WTC11 (cell line): ENCODE data around the gene SLC15A1. TPM values are rescaled to one million over a fixed set of nuclear protein-coding genes. Genes with fewer than 3 reads are reported as not detected.

Source experiments
- ATAC-seq: fragments of 200-7000 bp; cut with Tn5 transposase; 2 replicates; pipeline ENCODE4 v1.10.0; 2021; ENCODE audit warnings: mild to moderate bottlenecking, moderate library complexity
- CTCF ChIA-PET: fragments of 300-600 bp; sonication (Branson Sonifier 250); formaldehyde crosslinking; loops from one replicate; lab custom pipeline; 2021; ENCODE audit warnings: antibody characterized with exemption; lab: Charles Lee
- POLR2A ChIA-PET: fragments of 350-600 bp; sonication (Branson Sonifier 250); formaldehyde crosslinking; loops from one replicate; lab custom pipeline; 2021; ENCODE audit warnings: antibody characterized with exemption; lab: Charles Lee
- DNase-seq: peaks from one replicate; pipeline ENCODE4 v3.0.0; 2021; ENCODE audit warnings: low spot score
- H3K27ac Mint-ChIP-seq: 2 replicates; pipeline ENCODE4 v1.8.0; 2021; ENCODE audit warnings: mixed read lengths
- H3K27me3 Mint-ChIP-seq: 2 replicates; pipeline ENCODE4 v1.8.0; 2021; ENCODE audit warnings: low read depth, mild to moderate bottlenecking, moderate library complexity, mixed read lengths
- H3K36me3 Mint-ChIP-seq: 2 replicates; pipeline ENCODE4 v1.8.0; 2021; ENCODE audit warnings: mixed read lengths
- H3K4me1 Mint-ChIP-seq: 2 replicates; pipeline ENCODE4 v1.8.0; 2022; ENCODE audit warnings: mixed read lengths
- H3K4me3 Mint-ChIP-seq: 2 replicates; pipeline ENCODE4 v1.8.0; 2021; ENCODE audit warnings: mild to moderate bottlenecking, moderate library complexity, mixed read lengths
- H3K9me3 Mint-ChIP-seq: 2 replicates; pipeline ENCODE4 v1.8.0; 2021; ENCODE audit warnings: mixed read lengths
- ATF1 ChIP-seq: sonication (generic); formaldehyde crosslinking; IDR thresholded peaks from 2 replicates; pipeline ENCODE4 v1.8.1; 2023; ENCODE audit warnings: mild to moderate bottlenecking, moderate library complexity, missing genetic modification reagents
- CBFB ChIP-seq: sonication (generic); formaldehyde crosslinking; IDR thresholded peaks from 2 replicates; pipeline ENCODE4 v1.8.1; 2022; ENCODE audit warnings: mild to moderate bottlenecking, low read depth, missing genetic modification reagents
- CREB1 ChIP-seq: sonication (generic); formaldehyde crosslinking; IDR thresholded peaks from 2 replicates; pipeline ENCODE4 v1.8.0; 2023; ENCODE audit warnings: mild to moderate bottlenecking, missing genetic modification reagents
- CREM ChIP-seq: sonication (generic); formaldehyde crosslinking; IDR thresholded peaks from 2 replicates; pipeline ENCODE4 v1.8.1; 2022; ENCODE audit warnings: mild to moderate bottlenecking, missing genetic modification reagents, moderate library complexity
- ERG ChIP-seq: fragments of 250-450 bp; sonication (Bioruptor Pico); IDR thresholded peaks from 2 replicates; pipeline ENCODE4 v1.8.0; 2021; ENCODE audit warnings: mild to moderate bottlenecking
- ETV6 ChIP-seq: sonication (generic); formaldehyde crosslinking; IDR thresholded peaks from 2 replicates; pipeline ENCODE4 v1.8.1; 2022; ENCODE audit warnings: mild to moderate bottlenecking, missing genetic modification reagents
- FOXJ3 ChIP-seq: sonication (generic); formaldehyde crosslinking; IDR thresholded peaks from 2 replicates; pipeline ENCODE4 v1.9.0; 2021; ENCODE audit warnings: missing genetic modification reagents, mild to moderate bottlenecking, borderline replicate concordance
- GABPB1 ChIP-seq: sonication (generic); formaldehyde crosslinking; IDR thresholded peaks from 2 replicates; pipeline ENCODE4 v1.8.1; 2023; ENCODE audit warnings: mild to moderate bottlenecking, missing genetic modification reagents
- GRHL2 ChIP-seq: fragments of 250-450 bp; sonication (Bioruptor Pico); IDR thresholded peaks from 2 replicates; pipeline ENCODE4 v1.8.0; 2022; ENCODE audit warnings: mild to moderate bottlenecking, moderate library complexity; ENCODE audit not compliant: insufficient replicate concordance, severe bottlenecking
- MXD4 ChIP-seq: fragments of 250-450 bp; sonication (Bioruptor Pico); IDR thresholded peaks from 2 replicates; pipeline ENCODE4 v1.8.0; 2021; ENCODE audit warnings: mild to moderate bottlenecking, moderate library complexity, borderline replicate concordance
- MYBL2 ChIP-seq: sonication (generic); formaldehyde crosslinking; IDR thresholded peaks from 2 replicates; pipeline ENCODE4 v1.8.1; 2023; ENCODE audit warnings: mild to moderate bottlenecking, moderate library complexity, missing genetic modification reagents
- NFATC4 ChIP-seq: fragments of 250-450 bp; sonication (Bioruptor Pico); IDR thresholded peaks from 2 replicates; pipeline ENCODE4 v1.9.0; 2021; ENCODE audit warnings: mild to moderate bottlenecking
- OVOL2 ChIP-seq: fragments of 250-450 bp; sonication (Bioruptor Pico); IDR thresholded peaks from 2 replicates; pipeline ENCODE4 v1.9.0; 2021; ENCODE audit warnings: mild to moderate bottlenecking, borderline replicate concordance
- PRDM15 ChIP-seq: sonication (generic); formaldehyde crosslinking; IDR thresholded peaks from 2 replicates; pipeline ENCODE4 v1.8.0; 2022; ENCODE audit warnings: missing genetic modification reagents
- RELA ChIP-seq: sonication (generic); formaldehyde crosslinking; IDR thresholded peaks from 2 replicates; pipeline ENCODE4 v1.8.1; 2022; ENCODE audit warnings: missing genetic modification reagents, mild to moderate bottlenecking, borderline replicate concordance
- RORB ChIP-seq: fragments of 250-450 bp; sonication (Bioruptor Pico); IDR thresholded peaks from 2 replicates; pipeline ENCODE4 v1.9.0; 2021; ENCODE audit warnings: mild to moderate bottlenecking
- SMAD3 ChIP-seq: sonication (generic); formaldehyde crosslinking; IDR thresholded peaks from 2 replicates; pipeline ENCODE4 v1.8.0; 2022; ENCODE audit warnings: missing genetic modification reagents, mild to moderate bottlenecking, borderline replicate concordance
- ZNF219 ChIP-seq: sonication (generic); formaldehyde crosslinking; IDR thresholded peaks from 2 replicates; pipeline ENCODE4 v1.8.0; 2023; ENCODE audit warnings: missing genetic modification reagents, mild to moderate bottlenecking, borderline replicate concordance
- ZNF671 ChIP-seq: fragments of 250-450 bp; sonication (Bioruptor Pico); IDR thresholded peaks from 2 replicates; pipeline ENCODE4 v1.8.0; 2021; ENCODE audit warnings: mild to moderate bottlenecking
- ZSCAN18 ChIP-seq: fragments of 250-450 bp; sonication (Bioruptor Pico); IDR thresholded peaks from 2 replicates; pipeline ENCODE4 v2.1.2; 2022; ENCODE audit warnings: mild to moderate bottlenecking, moderate library complexity
- total RNA-seq: library from RNA; stranded (reverse); gene quantifications from 3 replicates; pipeline ENCODE4 v1.2.3, GENCODE V29; 2021
- TF ChIP-seq, protein P1 (sequence below): sonication (generic); formaldehyde crosslinking; IDR thresholded peaks from 2 replicates; pipeline ENCODE4 v1.8.1; 2023; ENCODE audit warnings: mild to moderate bottlenecking, missing genetic modification reagents, moderate library complexity

Gene SLC15A1
- total RNA-seq, 1 experiment from 2014 or later = 2.3 TPM

GRCh38 chr13:98647121-98647520, 105.4 kb downstream of the SLC15A1 start:
- no peaks in the 10 kb centered on the region for H3K9me3 Mint-ChIP-seq
- no peak overlapping the region for H3K4me3 Mint-ChIP-seq
- DNase-seq (no peak), ATAC-seq (no peak)
- H3K36me3 Mint-ChIP-seq = no peaks in the 10 kb centered on the region
- no peaks in the 10 kb centered on the region for H3K4me1 Mint-ChIP-seq
- ChIA-PET POLR2A (no interaction called here), CTCF (no interaction called here)
- no peaks in the 10 kb centered on the region for H3K27me3 Mint-ChIP-seq
- TF ChIP-seq MXD4 (CRISPR knock-in tag) (no peak), NFATC4 (CRISPR knock-in tag) (no peak), CBFB (CRISPR knock-in tag) (no peak), ETV6 (CRISPR knock-in tag) (no peak), CREB1 (CRISPR knock-in tag) (no peak), RELA (CRISPR knock-in tag) (no peak), SMAD3 (CRISPR knock-in tag) (no peak), MYBL2 (CRISPR knock-in tag) (no peak), ERG (CRISPR knock-in tag) (no peak), OVOL2 (CRISPR knock-in tag) (no peak), ZSCAN18 (CRISPR knock-in tag) (no peak), GABPB1 (CRISPR knock-in tag) (no peak), CREM (CRISPR knock-in tag) (no peak), PRDM15 (CRISPR knock-in tag) (no peak), ZNF671 (CRISPR knock-in tag) (no peak), FOXJ3 (CRISPR knock-in tag) (no peak)
- TF ChIP-seq, protein P1, sequence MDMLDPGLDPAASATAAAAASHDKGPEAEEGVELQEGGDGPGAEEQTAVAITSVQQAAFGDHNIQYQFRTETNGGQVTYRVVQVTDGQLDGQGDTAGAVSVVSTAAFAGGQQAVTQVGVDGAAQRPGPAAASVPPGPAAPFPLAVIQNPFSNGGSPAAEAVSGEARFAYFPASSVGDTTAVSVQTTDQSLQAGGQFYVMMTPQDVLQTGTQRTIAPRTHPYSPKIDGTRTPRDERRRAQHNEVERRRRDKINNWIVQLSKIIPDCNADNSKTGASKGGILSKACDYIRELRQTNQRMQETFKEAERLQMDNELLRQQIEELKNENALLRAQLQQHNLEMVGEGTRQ = no peak
- H3K27ac Mint-ChIP-seq = no peak overlapping the region

- ChIA-PET CTCF (interaction anchor here (1.3 kb wide), 1 partner anchor 198 kb away, joined by 4 read pairs; no protein-coding TSS in a partner anchor), POLR2A (no interaction called here)
- H3K9me3 Mint-ChIP-seq = no peaks in the 10 kb centered on the region
- TF ChIP-seq ERG (CRISPR knock-in tag) = no peak
- no peak for TF ChIP-seq ZNF219 (CRISPR knock-in tag)
- TF ChIP-seq ATF1 (CRISPR knock-in tag) = no peak
- TF ChIP-seq GRHL2 = no peak
- no peak for TF ChIP-seq RORB (CRISPR knock-in tag)
- H3K4me3 Mint-ChIP-seq = no peak overlapping the region
- ATAC-seq = no peak
- no peaks in the 10 kb centered on the region for H3K36me3 Mint-ChIP-seq
- H3K4me1 Mint-ChIP-seq = no peaks in the 10 kb centered on the region
- H3K27ac Mint-ChIP-seq = no peak overlapping the region
- no peaks in the 10 kb centered on the region for H3K27me3 Mint-ChIP-seq
- no peak for DNase-seq
Measured at GRCh38 chr13:98643479-98643878, 109.0 kb downstream of the SLC15A1 start.
